NCI-H2227 treated with DMSO at 0.1 percent for 48 hours (cell line): ENCODE results near the gene OSCP1.
A peak's percentile ranks its signal among the peaks of the same experiment; 100 is the strongest.

Experiments
- DNase-seq: peaks from one replicate; lab custom pipeline; 2025; lab: John Stamatoyannopoulos, UW

OSCP1 gene

DNA sequence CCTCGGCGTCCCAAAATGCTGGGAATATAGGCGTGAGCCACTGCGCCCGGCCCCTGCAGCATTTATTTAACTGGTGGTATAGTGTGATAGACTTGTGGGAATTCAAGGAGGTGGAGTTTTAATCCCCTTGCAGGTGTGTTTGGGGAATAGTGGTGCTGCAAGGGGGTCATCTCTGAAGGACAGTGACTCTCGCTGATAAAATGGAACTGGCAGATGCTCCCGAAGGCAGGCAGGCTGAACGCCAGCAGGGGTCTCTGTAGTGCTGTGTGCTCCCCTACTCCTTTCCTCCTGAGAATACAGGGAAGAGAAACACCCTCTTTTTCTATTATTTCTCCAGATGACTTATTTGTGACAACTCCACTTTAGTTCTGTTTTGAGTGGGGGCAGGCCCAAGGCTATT is 4.0 kb downstream of the OSCP1 start:
- peak; percentile 53 for DNase-seq

- no peak for DNase-seq
Observed at GRCh38 chr1:36443297-36443696, 7.0 kb downstream of the OSCP1 start.

GRCh38 chr1:36442337-36442736 is 7.9 kb downstream of the OSCP1 start:
- DNase-seq = no peak

DNA sequence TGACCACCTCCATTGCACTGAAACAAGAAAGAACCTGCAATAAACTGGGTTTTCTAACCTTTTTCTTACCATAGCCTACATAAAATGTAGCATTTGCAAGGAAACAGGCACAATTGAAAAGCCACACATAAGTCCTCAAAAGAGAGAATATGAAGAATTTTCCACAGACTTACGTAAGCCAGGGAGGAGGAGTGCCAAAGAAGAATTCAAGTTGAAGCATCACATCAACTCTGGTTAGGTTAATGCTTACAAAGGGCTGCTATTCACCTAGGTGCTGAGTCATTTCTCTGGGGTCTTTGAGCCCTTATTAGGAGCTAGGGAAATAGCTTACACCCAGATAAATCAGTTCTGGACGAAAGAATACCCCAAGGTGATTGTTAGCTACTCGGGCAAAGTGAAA is 9.6 kb downstream of the OSCP1 start:
- no peak for DNase-seq

DNA sequence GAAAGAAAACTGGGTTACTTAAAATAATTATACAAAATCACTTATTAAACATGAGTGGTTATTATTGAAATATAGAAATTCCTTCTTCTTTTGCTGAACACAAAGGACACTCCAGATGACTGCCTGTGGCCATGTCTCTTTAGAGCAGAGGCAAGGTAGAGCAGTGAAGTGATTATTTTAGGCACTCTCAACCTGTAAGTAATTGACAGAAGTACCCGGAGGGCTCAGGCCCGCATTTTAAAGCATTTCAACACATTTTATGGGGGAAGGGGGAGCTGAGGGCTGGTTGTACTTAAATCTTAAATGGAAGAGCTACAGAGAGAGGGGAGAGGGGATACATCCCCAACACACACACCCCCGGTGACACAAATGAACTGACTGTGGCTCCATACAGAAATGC is 10.2 kb downstream of the OSCP1 start:
- DNase-seq = peak; percentile 26

GRCh38 chr1:36438715-36439114 is 11.5 kb downstream of the OSCP1 start:
- no peak for DNase-seq

DNA sequence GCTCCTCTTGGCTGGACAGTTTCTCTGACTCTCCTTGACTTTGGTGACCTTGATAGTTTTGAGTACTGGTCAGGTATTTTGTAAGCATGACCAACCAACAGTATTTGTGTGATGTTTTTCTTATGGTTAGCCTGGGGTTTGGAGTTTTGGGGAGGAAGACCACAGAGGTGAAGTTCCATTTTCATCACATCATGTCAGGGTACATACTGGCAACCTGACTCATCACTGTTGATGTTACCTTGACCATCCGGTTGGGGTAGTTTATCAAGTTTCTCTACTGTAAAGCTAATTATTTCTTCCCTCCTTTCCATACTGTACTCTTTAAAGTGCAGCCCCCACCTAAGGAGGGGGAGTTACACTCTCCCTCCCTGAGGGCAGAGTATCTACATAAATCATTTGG is 13.4 kb downstream of the OSCP1 start:
- DNase-seq = no peak

GRCh38 chr1:36433102-36433501 is 17.1 kb downstream of the OSCP1 start:
- no peak for DNase-seq

- DNase-seq = no peak
Observed at GRCh38 chr1:36432616-36433015, 17.6 kb downstream of the OSCP1 start.

GRCh38 chr1:36425791-36426190 is 24.5 kb downstream of the OSCP1 start:
- DNase-seq = no peak

- DNase-seq = no peak
Observed at GRCh38 chr1:36421649-36422048, 28.6 kb downstream of the OSCP1 start.

GRCh38 chr1:36420836-36421317 is 29.4 kb downstream of the OSCP1 start:
- DNase-seq = peak; percentile 65

DNA sequence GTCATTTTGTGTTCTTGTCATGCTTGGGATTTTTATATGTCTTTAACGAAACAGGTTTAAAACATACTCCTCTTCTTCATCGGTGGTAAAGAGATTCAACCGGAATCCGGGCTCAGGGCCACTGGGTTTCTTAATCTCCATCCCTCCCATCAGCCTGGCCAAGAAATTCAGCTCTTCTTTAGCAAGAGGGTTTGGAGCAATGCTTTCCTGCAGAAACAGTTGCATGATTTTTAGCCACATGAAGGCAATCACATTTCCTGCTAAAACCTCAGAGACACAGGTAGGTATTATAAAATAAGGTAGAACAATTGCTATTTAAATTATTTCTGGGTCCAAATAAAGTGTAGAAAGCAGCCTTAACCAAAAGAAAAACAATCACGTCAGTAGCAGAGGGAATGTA is 29.8 kb downstream of the OSCP1 start:
- no peak for DNase-seq

GRCh38 chr1:36419569-36419968 is 30.7 kb downstream of the OSCP1 start:
- no peak for DNase-seq

- DNase-seq = no peak
Observed at GRCh38 chr1:36419140-36419539, 31.1 kb downstream of the OSCP1 start.

GRCh38 chr1:36417931-36418330 is 32.3 kb downstream of the OSCP1 start:
- DNase-seq = no peak

DNA sequence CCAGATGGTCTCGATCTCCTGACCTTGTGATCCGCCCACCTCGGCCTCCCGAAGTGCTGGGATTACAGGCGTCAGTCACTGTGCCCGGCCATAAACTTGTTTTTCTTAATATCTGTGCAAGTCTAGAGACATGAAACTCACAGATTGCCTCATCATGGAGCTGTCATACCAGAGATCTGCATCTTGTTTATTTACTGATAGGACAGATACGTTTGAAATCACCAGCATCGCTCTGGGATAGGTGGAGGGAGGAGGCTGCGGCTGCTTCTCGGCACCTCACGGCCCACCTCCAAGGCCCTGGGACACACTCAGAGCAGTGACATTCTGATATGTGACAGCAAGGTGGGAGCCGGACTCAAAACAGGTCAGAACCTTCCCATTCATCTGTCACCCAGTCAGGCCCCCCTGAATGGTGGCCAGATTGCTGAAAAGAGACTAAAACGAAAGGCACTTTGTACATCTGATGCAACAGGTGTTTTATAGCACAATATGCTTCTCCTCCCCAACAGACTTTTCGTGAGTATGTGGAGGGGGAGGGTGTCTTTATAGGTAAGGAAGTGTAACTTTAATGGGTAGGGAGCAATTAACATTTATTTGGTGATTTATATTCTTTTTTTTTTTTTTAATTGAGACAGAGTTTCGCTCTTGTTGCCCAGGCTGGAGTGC is 34.5 kb downstream of the OSCP1 start:
- DNase-seq = no peak

GRCh38 chr1:36414384-36414783 is 35.9 kb downstream of the OSCP1 start:
- DNase-seq = no peak

DNA sequence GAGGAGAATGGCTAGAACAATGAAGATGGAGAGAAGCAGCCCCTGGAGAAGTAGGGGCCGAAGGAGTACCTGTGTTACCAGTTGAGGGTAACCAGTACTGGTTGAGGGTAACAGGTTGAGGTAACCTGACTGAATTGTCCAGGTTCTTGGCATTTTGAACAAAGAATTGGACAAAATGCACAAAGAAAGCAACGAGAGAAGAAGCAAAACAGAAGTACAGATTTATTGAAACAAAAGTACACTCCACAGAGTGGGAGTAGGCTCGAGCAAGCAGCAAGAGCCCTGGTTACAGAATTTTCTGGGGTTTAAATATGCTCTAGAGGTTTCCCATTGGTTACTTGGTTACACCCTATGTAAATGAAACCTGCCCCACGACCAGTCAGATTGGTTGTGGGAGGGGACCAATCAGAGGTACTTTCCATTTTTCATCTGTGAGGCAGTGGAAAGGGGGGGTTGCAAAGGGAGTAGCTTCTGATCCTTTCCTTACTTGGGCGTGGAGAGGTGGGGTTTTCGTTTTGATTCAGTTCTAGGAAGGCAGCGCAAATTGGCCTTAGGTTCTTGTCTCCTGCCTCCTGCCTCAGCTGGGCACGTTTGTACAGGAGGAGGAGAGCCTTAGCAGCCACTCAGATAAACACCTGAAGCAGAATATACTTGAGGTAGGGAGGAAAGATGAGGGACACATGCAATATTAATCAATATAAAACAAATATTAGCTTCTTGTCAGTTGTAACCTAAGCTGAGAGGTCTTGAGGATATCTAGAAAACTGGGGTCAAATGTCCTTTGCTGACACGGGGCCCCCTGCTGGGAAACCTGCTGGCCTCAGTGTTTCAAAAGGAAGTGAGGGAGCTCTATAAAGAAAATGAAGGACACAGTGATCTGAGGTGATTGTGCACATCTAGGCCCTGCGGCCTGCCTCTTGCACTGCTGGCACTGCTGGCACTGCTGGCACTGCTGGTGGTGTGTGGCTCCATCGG is 38.3 kb downstream of the OSCP1 start:
- no peak for DNase-seq

DNA sequence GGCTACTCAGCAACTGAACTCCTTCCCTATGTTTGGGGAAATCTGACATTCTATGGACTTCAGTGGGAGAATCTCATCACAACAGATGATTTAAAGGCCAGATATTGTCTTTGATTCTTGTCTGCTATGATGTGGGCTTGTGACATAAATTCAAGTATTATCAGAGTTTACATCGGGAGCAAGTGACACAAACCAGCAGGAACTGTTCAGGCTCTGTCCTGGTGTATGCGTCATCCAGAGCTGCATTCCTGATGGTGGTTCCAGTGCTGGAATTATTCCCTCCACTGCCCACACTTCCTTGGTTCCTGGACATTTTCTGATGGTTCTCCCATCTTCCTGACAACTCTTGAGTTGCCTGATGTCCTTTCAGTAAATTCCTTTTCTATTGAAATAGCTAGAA is 41.8 kb downstream of the OSCP1 start:
- no peak for DNase-seq

GRCh38 chr1:36406440-36406839 is 43.8 kb downstream of the OSCP1 start:
- no peak for DNase-seq

DNA sequence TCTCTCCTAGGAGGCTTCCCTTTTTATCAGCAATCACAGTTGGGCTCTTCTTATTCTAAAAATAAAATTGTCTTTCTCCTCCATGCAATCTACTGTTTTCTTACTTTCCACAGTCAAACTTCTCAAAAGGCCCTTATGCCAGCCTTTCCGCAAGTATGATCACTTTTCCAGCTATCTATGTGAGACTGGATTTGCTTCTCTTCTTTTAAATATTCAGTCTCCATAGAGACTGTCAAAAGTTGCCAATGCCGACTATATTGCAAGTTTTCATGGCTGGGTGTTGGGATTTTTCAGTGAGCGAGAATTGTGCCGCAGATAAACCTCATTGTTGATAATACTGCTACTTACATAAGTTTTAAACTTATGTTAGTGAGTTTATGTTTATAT is 47.8 kb downstream of the OSCP1 start:
- no peak for DNase-seq
